Activated naive CD8-positive, alpha-beta T cell treated with anti-CD3 and anti-CD28 coated beads, Interleukin-2, amount 10 ng/mL, durations not matched to agents 7 days and 5 days (primary cell): ENCODE data around the gene PTPRG. TPM values are rescaled to one million over a fixed set of nuclear protein-coding genes. Genes with fewer than 3 reads are reported as not detected.

Source experiments
- ATAC-seq: fragments of 150-1000 bp; cut with Tn5 transposase; one replicate; pipeline ENCODE4 v1.10.0; 2021; ENCODE audit warnings: low read depth, moderate library complexity
- POLR2A ChIA-PET: fragments of 350-600 bp; sonication (Branson Sonifier 250); formaldehyde crosslinking; loops from one replicate; lab custom pipeline; 2021; ENCODE audit warnings: antibody characterized with exemption; lab: Charles Lee
- DNase-seq: peaks from one replicate; pipeline ENCODE4 v3.0.0; 2021
- H3K27ac Mint-ChIP-seq: one replicate; pipeline ENCODE4 v1.8.0; 2022; ENCODE audit warnings: mild to moderate bottlenecking, mixed read lengths
- H3K27me3 Mint-ChIP-seq: one replicate; pipeline ENCODE4 v1.8.0; 2022; ENCODE audit warnings: mild to moderate bottlenecking, moderate library complexity, mixed read lengths
- H3K36me3 Mint-ChIP-seq: one replicate; pipeline ENCODE4 v1.8.0; 2021; ENCODE audit warnings: mild to moderate bottlenecking, mixed read lengths
- H3K4me1 Mint-ChIP-seq: one replicate; pipeline ENCODE4 v1.8.0; 2021; ENCODE audit warnings: mixed read lengths
- H3K4me3 Mint-ChIP-seq: one replicate; pipeline ENCODE4 v1.8.0; 2022; ENCODE audit warnings: mild to moderate bottlenecking, moderate library complexity, mixed read lengths
- H3K9me3 Mint-ChIP-seq: one replicate; pipeline ENCODE4 v1.8.0; 2021; ENCODE audit warnings: mixed read lengths
- total RNA-seq, 2 experiments: library from RNA; stranded (reverse); gene quantifications; one replicate each; pipeline ENCODE4 v1.2.3, GENCODE V29; 2021

The PTPRG gene
- not detected for total RNA-seq

GRCh38 chr3:61561374-61562041 lies at the start of gene PTPRG:
Gene PTPRG (plus strand): TSS chr3:61561571. CDS start chr3:61562288, 717 bp downstream.
- DNase-seq (peak; percentile 64), ATAC-seq (peak; percentile 43)
- Mint-ChIP-seq H3K27ac (peak within 1 kb of the TSS; percentile 34), H3K4me3 (peak within 1 kb of the TSS; percentile 87), H3K4me1 (peaks cover 10% of the 10 kb centered on the region), H3K9me3 (no peaks in the 10 kb centered on the region), H3K27me3 (peaks cover 76% of the 10 kb centered on the region), H3K36me3 (no peaks in the 10 kb centered on the region)
- POLR2A ChIA-PET: no interaction called here

- no peak for DNase-seq
- Mint-ChIP-seq H3K27ac (no peak overlapping the region), H3K36me3 (no peaks in the 10 kb centered on the region), H3K4me1 (peaks cover 2% of the 10 kb centered on the region), H3K4me3 (no peak overlapping the region), H3K9me3 (peaks cover 8% of the 10 kb centered on the region), H3K27me3 (peaks cover 4% of the 10 kb centered on the region)
- no peak for ATAC-seq
- POLR2A ChIA-PET: no interaction called here
These were observed 42.8 kb upstream of the PTPRG start for GRCh38 chr3:61518590-61518989.

- H3K4me3 Mint-ChIP-seq: no peak overlapping the region
- POLR2A ChIA-PET: no interaction called here
- H3K9me3 Mint-ChIP-seq: peaks cover 5% of the 10 kb centered on the region
- no peaks in the 10 kb centered on the region for H3K36me3 Mint-ChIP-seq
- DNase-seq (no peak), ATAC-seq (peak; percentile 72)
- no peak overlapping the region for H3K27ac Mint-ChIP-seq
- H3K4me1 Mint-ChIP-seq: peaks cover 2% of the 10 kb centered on the region
- H3K27me3 Mint-ChIP-seq: peaks cover 4% of the 10 kb centered on the region
These were observed 40.3 kb upstream of the PTPRG start for GRCh38 chr3:61520966-61521628.

GRCh38 chr3:61522060-61522459 lies 39.3 kb upstream of the PTPRG start:
- H3K36me3 Mint-ChIP-seq: no peaks in the 10 kb centered on the region
- H3K9me3 Mint-ChIP-seq: peaks cover 5% of the 10 kb centered on the region
- DNase-seq: no peak
- peaks cover 2% of the 10 kb centered on the region for H3K4me1 Mint-ChIP-seq
- ATAC-seq: no peak
- no peak overlapping the region for H3K4me3 Mint-ChIP-seq
- POLR2A ChIA-PET: no interaction called here
- H3K27ac Mint-ChIP-seq: no peak overlapping the region
- H3K27me3 Mint-ChIP-seq: peaks cover 4% of the 10 kb centered on the region

- Mint-ChIP-seq H3K4me1 (peaks cover 2% of the 10 kb centered on the region), H3K27ac (no peak overlapping the region), H3K27me3 (peaks cover 4% of the 10 kb centered on the region), H3K9me3 (peaks cover 5% of the 10 kb centered on the region), H3K36me3 (no peaks in the 10 kb centered on the region), H3K4me3 (no peak overlapping the region)
- ATAC-seq (no peak), DNase-seq (no peak)
- POLR2A ChIA-PET: no interaction called here
These were observed 38.7 kb upstream of the PTPRG start for GRCh38 chr3:61522626-61523025.

- Mint-ChIP-seq H3K27me3 (peaks cover 4% of the 10 kb centered on the region), H3K36me3 (no peaks in the 10 kb centered on the region), H3K27ac (no peak overlapping the region), H3K4me1 (peaks cover 2% of the 10 kb centered on the region), H3K4me3 (no peak overlapping the region), H3K9me3 (peaks cover 1% of the 10 kb centered on the region)
- ATAC-seq (no peak), DNase-seq (no peak)
- POLR2A ChIA-PET: no interaction called here
These were observed 36.4 kb upstream of the PTPRG start for GRCh38 chr3:61524933-61525332.

- Mint-ChIP-seq H3K4me3 (no peak overlapping the region), H3K27me3 (peaks cover 4% of the 10 kb centered on the region), H3K4me1 (peaks cover 2% of the 10 kb centered on the region), H3K36me3 (no peaks in the 10 kb centered on the region), H3K9me3 (peaks cover 1% of the 10 kb centered on the region), H3K27ac (no peak overlapping the region)
- POLR2A ChIA-PET: no interaction called here
- DNase-seq: no peak
- ATAC-seq: no peak
These were observed 35.1 kb upstream of the PTPRG start for GRCh38 chr3:61526308-61526707.

- no peak overlapping the region for H3K4me3 Mint-ChIP-seq
- H3K9me3 Mint-ChIP-seq: peaks cover 1% of the 10 kb centered on the region
- ATAC-seq: no peak
- no peak for DNase-seq
- H3K4me1 Mint-ChIP-seq: no peaks in the 10 kb centered on the region
- H3K36me3 Mint-ChIP-seq: no peaks in the 10 kb centered on the region
- POLR2A ChIA-PET: no interaction called here
- peaks cover 4% of the 10 kb centered on the region for H3K27me3 Mint-ChIP-seq
- no peak overlapping the region for H3K27ac Mint-ChIP-seq
These were observed 34.4 kb upstream of the PTPRG start for GRCh38 chr3:61527011-61527410.

- Mint-ChIP-seq H3K9me3 (no peaks in the 10 kb centered on the region), H3K27me3 (no peaks in the 10 kb centered on the region), H3K4me3 (no peak overlapping the region), H3K36me3 (no peaks in the 10 kb centered on the region), H3K4me1 (no peaks in the 10 kb centered on the region), H3K27ac (no peak overlapping the region)
- no peak for ATAC-seq
- POLR2A ChIA-PET: no interaction called here
- DNase-seq: no peak
These were observed 31.0 kb upstream of the PTPRG start for GRCh38 chr3:61530355-61530754.

- no peak for DNase-seq
- H3K27ac Mint-ChIP-seq: no peak overlapping the region
- ATAC-seq: no peak
- H3K4me1 Mint-ChIP-seq: no peaks in the 10 kb centered on the region
- no peaks in the 10 kb centered on the region for H3K9me3 Mint-ChIP-seq
- POLR2A ChIA-PET: no interaction called here
- no peaks in the 10 kb centered on the region for H3K36me3 Mint-ChIP-seq
- peaks cover 3% of the 10 kb centered on the region for H3K27me3 Mint-ChIP-seq
- no peak overlapping the region for H3K4me3 Mint-ChIP-seq
These were observed 29.8 kb upstream of the PTPRG start for GRCh38 chr3:61531528-61531927.

- POLR2A ChIA-PET: no interaction called here
- DNase-seq (no peak), ATAC-seq (no peak)
- H3K27ac Mint-ChIP-seq: no peak overlapping the region
- no peaks in the 10 kb centered on the region for H3K36me3 Mint-ChIP-seq
- peaks cover 2% of the 10 kb centered on the region for H3K9me3 Mint-ChIP-seq
- H3K27me3 Mint-ChIP-seq: peaks cover 7% of the 10 kb centered on the region
- H3K4me3 Mint-ChIP-seq: no peak overlapping the region
- H3K4me1 Mint-ChIP-seq: no peaks in the 10 kb centered on the region
These were observed 28.5 kb upstream of the PTPRG start for GRCh38 chr3:61532739-61533500.

- no peak for ATAC-seq
- H3K27me3 Mint-ChIP-seq: peaks cover 7% of the 10 kb centered on the region
- POLR2A ChIA-PET: interaction anchor here (0.7 kb wide), 1 partner anchor 96 kb away, joined by 3 read pairs; no protein-coding TSS in a partner anchor
- H3K9me3 Mint-ChIP-seq: peaks cover 2% of the 10 kb centered on the region
- DNase-seq: no peak
- no peak overlapping the region for H3K4me3 Mint-ChIP-seq
- H3K36me3 Mint-ChIP-seq: no peaks in the 10 kb centered on the region
- H3K27ac Mint-ChIP-seq: no peak overlapping the region
- H3K4me1 Mint-ChIP-seq: no peaks in the 10 kb centered on the region
These were observed 25.5 kb upstream of the PTPRG start for GRCh38 chr3:61535826-61536225.

GRCh38 chr3:61537366-61537765 lies 24.0 kb upstream of the PTPRG start:
- Mint-ChIP-seq H3K9me3 (peaks cover 2% of the 10 kb centered on the region), H3K36me3 (no peaks in the 10 kb centered on the region), H3K27ac (no peak overlapping the region), H3K4me3 (no peak overlapping the region), H3K4me1 (no peaks in the 10 kb centered on the region), H3K27me3 (peaks cover 9% of the 10 kb centered on the region)
- no peak for DNase-seq
- ATAC-seq: no peak
- POLR2A ChIA-PET: no interaction called here
